K562 (cell line): ENCODE data around the gene FBXO15. TPM values are rescaled to one million over a fixed set of nuclear protein-coding genes. Genes with fewer than 3 reads are reported as not detected.

Source experiments
- ATAC-seq: fragments of 200-7000 bp; cut with Tn5 transposase; 3 replicates; pipeline ENCODE4 v1.9.1; 2020; ENCODE audit warnings: moderate library complexity
- BruUV-seq: library from RNA; stranded (reverse); fragments of 400-500 nt; replicated peaks from 2 replicates; lab custom pipeline; 2021; lab: Mats Ljungman, UMichigan
- CTCF ChIA-PET: fragments of 300-600 bp; formaldehyde crosslinking; extraction: SDS; loops from one replicate; lab custom pipeline; 2021; ENCODE audit warnings: low intra/inter-chr PET ratio; lab: Yijun Ruan, JAX
- POLR2A ChIA-PET: fragments of 300-600, 350-650 bp; sonication (Branson Sonifier 250); formaldehyde crosslinking; extraction: SDS; loops from one replicate; lab custom pipeline; 2021; ENCODE audit warnings: antibody characterized with exemption, inconsistent platforms; lab: Yijun Ruan, JAX
- DNase-seq, 4 experiments: peaks; one replicate each; pipeline versions ENCODE4 v3.0.0 to v3.0.0-alpha.2; 2011 to 2018; ENCODE audit warnings: low spot score in 3 of 4, mixed read lengths in 3 of 4; ENCODE audit errors: extremely low read depth in 1 of 4
- FAIRE-seq: peaks from 2 replicates; lab custom pipeline; 2011; peaks lifted over from hg19 to GRCh38; lab: Jason Lieb, UNC
- H2AFZ ChIP-seq: 2 replicates; pipeline ENCODE4 v1.6.0; 2011; ENCODE audit warnings: low read depth, low read length, control low read depth, inconsistent platforms
- H3K27ac ChIP-seq: fragments of 200-600 bp; 3 replicates; pipeline ENCODE4 v1.8.0; 2011; ENCODE audit warnings: low read depth, mild to moderate bottlenecking, control low read depth, inconsistent platforms, low read length, moderate library complexity, mixed read lengths; ENCODE audit errors: extremely low read depth
- H3K27me3 ChIP-seq, 2 experiments: fragments of 300-600 bp in 1 of 2; 2 replicates in 1 of 2; 3 replicates in 1 of 2; pipeline versions ENCODE4 v1.6.0 to v1.8.0; 2011; ENCODE audit warnings: inconsistent platforms in 2 of 2, low read length in 2 of 2, mild to moderate bottlenecking in 1 of 2, mixed read lengths in 1 of 2, moderate library complexity in 1 of 2; ENCODE audit not compliant: control insufficient read depth in 2 of 2, insufficient read depth in 2 of 2
- H3K36me3 ChIP-seq: fragments of 300-600 bp; 3 replicates; pipeline ENCODE4 v1.8.0; 2011; ENCODE audit warnings: mild to moderate bottlenecking, low read length, inconsistent platforms; ENCODE audit not compliant: control insufficient read depth, insufficient read depth
- H3K4me1 ChIP-seq, 2 experiments: fragments of 200-600 bp in 1 of 2; replicated peaks in 1 of 2; 2 replicates in 1 of 2; 3 replicates in 1 of 2; pipeline versions ENCODE4 v1.5.1 to v1.8.0; 2011; ENCODE audit warnings: inconsistent platforms in 2 of 2, low read length in 2 of 2, mild to moderate bottlenecking in 1 of 2, mixed read lengths in 1 of 2, moderate library complexity in 1 of 2; ENCODE audit not compliant: control insufficient read depth in 2 of 2, insufficient read depth in 2 of 2
- H3K4me2 ChIP-seq: 2 replicates; pipeline ENCODE4 v1.6.1; 2011; ENCODE audit warnings: low read length, control low read depth, inconsistent platforms, mixed read lengths; ENCODE audit not compliant: insufficient read depth
- H3K4me3 ChIP-seq: fragments of 200-600 bp; sonication (generic), shearing (Covaris generic); 2 replicates; pipeline ENCODE4 v1.5.1; 2016; ENCODE audit warnings: control low read depth, inconsistent platforms
- H3K79me2 ChIP-seq: fragments of 200-600 bp; 3 replicates; pipeline ENCODE4 v1.8.0; 2011; ENCODE audit warnings: low read length, inconsistent platforms; ENCODE audit not compliant: control insufficient read depth, insufficient read depth
- H3K9ac ChIP-seq, 2 experiments: 2 replicates each; pipeline versions ENCODE4 v1.6.0 to v1.6.1; 2011; ENCODE audit warnings: low read depth in 2 of 2, low read length in 2 of 2, control low read depth in 1 of 2, inconsistent platforms in 1 of 2, mild to moderate bottlenecking in 1 of 2, mixed read lengths in 1 of 2; ENCODE audit not compliant: insufficient read depth in 1 of 2
- H3K9me1 ChIP-seq: one replicate; pipeline ENCODE4 v1.6.0; 2011; ENCODE audit warnings: inconsistent platforms, mild to moderate bottlenecking, low read length, moderate library complexity; ENCODE audit not compliant: control insufficient read depth, insufficient read depth
- H3K9me3 ChIP-seq: replicated peaks from 2 replicates; pipeline ENCODE4 v1.5.1; 2011; ENCODE audit warnings: low read depth, low read length, inconsistent platforms; ENCODE audit not compliant: control insufficient read depth, insufficient read depth
- H4K20me1 ChIP-seq: replicated peaks from 2 replicates; pipeline ENCODE4 v1.6.1; 2011; ENCODE audit warnings: low read length, inconsistent platforms, mixed read lengths; ENCODE audit not compliant: control insufficient read depth, insufficient read depth
- ARID4B ChIP-seq: sonication (generic); formaldehyde crosslinking; IDR thresholded peaks from 2 replicates; pipeline ENCODE4 v1.8.0; 2022; ENCODE audit warnings: mild to moderate bottlenecking, missing genetic modification reagents
- ARNT ChIP-seq, 2 experiments: fragments of 450-650 bp; IDR thresholded peaks; 2 replicates each; pipeline ENCODE4 v1.6.1; 2016; ENCODE audit warnings: mild to moderate bottlenecking in 1 of 2
- ASH1L ChIP-seq: fragments of 450-650 bp; IDR thresholded peaks from 2 replicates; pipeline ENCODE4 v1.6.1; 2018; ENCODE audit warnings: borderline replicate concordance, mild to moderate bottlenecking, low read depth; ENCODE audit not compliant: partially characterized antibody
- CTCF ChIP-seq, 3 experiments: IDR thresholded peaks in 2 of 3; conservative IDR thresholded peaks in 1 of 3; 2 replicates each; pipeline ENCODE4 v1.5.1; 2011 to 2012; ENCODE audit warnings: low read length in 3 of 3, mild to moderate bottlenecking in 3 of 3, control low read depth in 2 of 3, improper control_type of control experiment in 1 of 3, inconsistent platforms in 1 of 3, low read depth in 1 of 3, mixed read lengths in 1 of 3, moderate library complexity in 1 of 3; ENCODE audit not compliant: insufficient read depth in 2 of 3
- FOXK2 ChIP-seq, 2 experiments: fragments of 450-650 bp; IDR thresholded peaks in 1 of 2; conservative IDR thresholded peaks in 1 of 2; 2 replicates each; pipeline ENCODE4 v1.6.1; 2016; ENCODE audit warnings: low read depth in 2 of 2, mild to moderate bottlenecking in 1 of 2
- ID3 ChIP-seq, 2 experiments: fragments of 250-450 bp in 1 of 2; fragments of 450-650 bp in 1 of 2; sonication (Bioruptor Pico) in 1 of 2; IDR thresholded peaks; 2 replicates each; pipeline versions ENCODE4 v1.6.1 to v1.8.0; 2016 to 2021; ENCODE audit warnings: mild to moderate bottlenecking in 2 of 2, moderate library complexity in 2 of 2, missing compliant biosample characterization in 1 of 2, missing genetic modification characterization in 1 of 2
- NEUROD1 ChIP-seq: fragments of 150-350 bp; IDR thresholded peaks from 2 replicates; pipeline ENCODE4 v1.6.1; 2014; ENCODE audit warnings: borderline replicate concordance, low read length, low read depth; ENCODE audit not compliant: partially characterized antibody
- POLR3G ChIP-seq: IDR thresholded peaks from 2 replicates; pipeline ENCODE4 v1.6.1; 2011; ENCODE audit not compliant: insufficient read length, insufficient replicate concordance; ENCODE audit errors: extremely low read depth
- RBM22 ChIP-seq: fragments of 200-400 bp; formaldehyde crosslinking; IDR thresholded peaks from 2 replicates; pipeline ENCODE4 v1.6.1; 2018; ENCODE audit warnings: low read length, low read depth; ENCODE audit not compliant: poor library complexity, severe bottlenecking
- SIN3A ChIP-seq, 2 experiments: fragments of 150-350 bp in 1 of 2; IDR thresholded peaks; 2 replicates each; pipeline ENCODE4 v1.6.1; 2011 to 2016; ENCODE audit warnings: borderline replicate concordance in 2 of 2, low read depth in 2 of 2, low read length in 2 of 2, mild to moderate bottlenecking in 2 of 2, moderate library complexity in 2 of 2; ENCODE audit not compliant: control insufficient read depth in 1 of 2
- SMAD4 ChIP-seq: fragments of 250-450 bp; sonication (Bioruptor Pico); conservative IDR thresholded peaks from 2 replicates; pipeline ENCODE4 v1.8.0; 2021; ENCODE audit warnings: inconsistent platforms, mild to moderate bottlenecking, moderate library complexity
- SNAPC5 ChIP-seq: fragments of 250-450 bp; sonication (Bioruptor Pico); IDR thresholded peaks from 2 replicates; pipeline ENCODE4 v1.8.0; 2021; ENCODE audit warnings: moderate library complexity, mild to moderate bottlenecking, inconsistent platforms
- ZC3H4 ChIP-seq: sonication (generic); formaldehyde crosslinking; IDR thresholded peaks from 2 replicates; pipeline ENCODE4 v1.9.0; 2021; ENCODE audit warnings: missing genetic modification reagents, borderline replicate concordance
- ZNF146 ChIP-seq: IDR thresholded peaks from one replicate; pipeline ENCODE4 v1.6.1; 2018; ENCODE audit warnings: missing compliant biosample characterization; ENCODE audit not compliant: unreplicated experiment
- ZNF583 ChIP-seq: fragments of 250-450 bp; sonication (Bioruptor Pico); IDR thresholded peaks from 2 replicates; pipeline ENCODE4 v1.4.0; 2020
- WGBS: fragments of 100-300 bp; shearing (Covaris generic); methylation state at CpG from one replicate; pipeline ENCODE4 v1.1.6; 2016; ENCODE audit warnings: low coverage, mixed read lengths; ENCODE audit not compliant: insufficient coverage; ENCODE audit errors: missing lambda C conversion rate; 5-methylcytosine and 5-hydroxymethylcytosine counted together
- in situ Hi-C: fragments of 300-500 bp; cut with MboI; formaldehyde crosslinking; loops from 4 replicates; pipeline ENCODE4 v1.15.0; 2018; ENCODE audit warnings: inconsistent platforms, mixed read lengths
- intact Hi-C: fragments of 100-400 bp; cut with micrococcal nuclease; formaldehyde crosslinking; loops from 2 replicates; pipeline ENCODE4 v1.14.2; 2022
- polyA plus RNA-seq, 8 experiments: library from polyadenylated mRNA; depleted of rRNA in 4 of 8; stranded (reverse) in 5 of 8; unstranded in 3 of 8; fragments of >200 nt; fragmentation: Nextera tagmentation in 2 of 8; fragmentation: Illumina TruSeq in 1 of 8; extraction: Ambion mirVana in 2 of 8; extraction: Trizol in 1 of 8; gene quantifications; 2 replicates each; pipeline versions ENCODE4 v1.2.1 to v1.2.3, GENCODE V29; 2011 to 2014; ENCODE audit warnings: inconsistent platforms in 1 of 8, missing spikeins in 1 of 8
- total RNA-seq, 7 experiments: library from RNA; depleted of rRNA in 6 of 7; stranded (reverse); fragments of >200 nt in 6 of 7; fragmentation: Illumina TruSeq in 2 of 7; extraction: Trizol in 2 of 7; gene quantifications; 2 replicates each; pipeline versions ENCODE4 v1.2.1 to v1.2.3, GENCODE V29; 2011 to 2021; ENCODE audit warnings: low replicate concordance in 1 of 7

FBXO15 gene
- total and polyA plus RNA-seq, 9 of the 15 experiments (the other 6 are each of a cell fraction or from before 2014, with no cell fraction given): 0.07 to 0.43 (median 0.27) TPM; not detected in 1

- Histone ChIP-seq H3K27me3 (no peaks in the 10 kb centered on the region), H3K79me2 (peaks cover 41% of the 10 kb centered on the region), H2AFZ (0 out of 2 replicates have a peak overlapping the region, but pooled peaks have one; percentile 45), H3K36me3 (peaks cover 28% of the 10 kb centered on the region; the same call in 2 of the 3 replicates), H3K9ac (peak overlapping the region in 1 of 2 experiments; percentile 61; a peak in 3 of 4 replicates), H3K9me3 (no peaks in the 10 kb centered on the region), H3K9me1 (peaks cover 3% of the 10 kb centered on the region), H3K4me1 (peaks cover 5 to 11% of the 10 kb centered on the region in 2 experiments; a peak in 4 of 5 replicates), H3K4me2 (peak overlapping the region; percentile 99), H3K27ac (no peak overlapping the region), H3K4me3 (peak overlapping the region; percentile 95), H4K20me1 (no peaks in the 10 kb centered on the region; the same call in 1 of the 2 replicates)
- DNase-seq (no peak), FAIRE-seq (no peak), ATAC-seq (no peak)
- BruUV-seq: no TSS peak
- 2% methylated on average over 20 of the region's 28 CpGs for WGBS
- intact Hi-C loops: loop anchor here (10.0 kb wide), 1 partner anchor 1727 kb away; no protein-coding TSS in a partner anchor
- in situ Hi-C loops: no loop called here
- POLR2A ChIA-PET: no interaction called here
- CTCF ChIA-PET: no interaction called here
- TF ChIP-seq ZNF583 (CRISPR knock-in tag) (no peak), FOXK2 (conservative IDR thresholded peaks at IDR 0.05 in 1 of 2, IDR thresholded peaks at IDR 0.05 in 1 of 2; ENCODE audit: low read depth in 2 of 2) (no peak), ID3 (CRISPR knock-in tag; IDR thresholded peaks at IDR 0.05) (no peak), ID3 (tag; IDR thresholded peaks at IDR 0.05) (no peak), SNAPC5 (CRISPR knock-in tag) (no peak), ZC3H4 (no peak), SIN3A (IDR thresholded peaks at IDR 0.05; ENCODE audit: borderline replicate concordance in 2 of 2, control insufficient read depth in 1 of 2, low read depth in 2 of 2, low read length in 2 of 2) (peak; percentile 48 to 89; a peak in 2 of 4 replicates), NEUROD1 (no peak), ARID4B (CRISPR knock-in tag) (no peak), RBM22 (peak; percentile 41), ASH1L (no peak), CTCF (IDR thresholded peaks at IDR 0.05 in 2 of 3, conservative IDR thresholded peaks at IDR 0.05 in 1 of 3; ENCODE audit: insufficient read depth in 2 of 3, low read depth in 1 of 3, low read length in 3 of 3) (no peak), POLR3G (no peak), ARNT (IDR thresholded peaks at IDR 0.05) (no peak), ZNF146 (no peak), SMAD4 (CRISPR knock-in tag) (no peak)
These were observed 199 bp downstream of the FBXO15 start for GRCh38 chr18:74147491-74147778.
